IMR-90 (cell line): Measurements from ENCODE around the gene PITX2. TPM values are rescaled to one million over a fixed set of nuclear protein-coding genes. Genes with fewer than 3 reads are reported as not detected.

ENCODE experiments used
- ATAC-seq: fragments of 200-7000 bp; cut with Tn5 transposase; 2 replicates; pipeline ENCODE4 v1.9.1; 2020; ENCODE audit warnings: low read depth, mild to moderate bottlenecking, moderate library complexity
- BruUV-seq: library from RNA; stranded (reverse); fragments of 400-500 nt; replicated peaks from 2 replicates; lab custom pipeline; 2021; lab: Mats Ljungman, UMichigan
- CTCF ChIA-PET: fragments of 300-600 bp; formaldehyde crosslinking; extraction: SDS; loops from one replicate; lab custom pipeline; 2021; ENCODE audit warnings: antibody characterized with exemption; lab: Yijun Ruan, JAX
- POLR2A ChIA-PET: fragments of 300-600 bp; sonication (Branson Sonifier 250); formaldehyde crosslinking; loops from one replicate; lab custom pipeline; 2022; ENCODE audit warnings: antibody characterized with exemption; ENCODE audit not compliant: unreplicated experiment; lab: Charles Lee
- DNase-seq: peaks from one replicate; pipeline ENCODE4 v3.0.0; 2013
- H2AFZ ChIP-seq: replicated peaks from 2 replicates; pipeline ENCODE3; 2013; ENCODE audit warnings: low read length, mild to moderate bottlenecking; ENCODE audit not compliant: poor library complexity
- H2AK5ac ChIP-seq: 2 replicates; pipeline ENCODE4 v1.6.1; 2013; ENCODE audit warnings: low read depth, low read length, inconsistent platforms
- H2AK9ac ChIP-seq: replicated peaks from 2 replicates; pipeline ENCODE3; 2013; ENCODE audit warnings: mild to moderate bottlenecking, low read depth, low read length, moderate library complexity; ENCODE audit not compliant: poor library complexity
- H2BK120ac ChIP-seq: 2 replicates; pipeline ENCODE4 v1.6.1; 2013; ENCODE audit warnings: low read depth, low read length, inconsistent platforms
- H2BK15ac ChIP-seq: 3 replicates; pipeline ENCODE4 v1.6.1; 2013; ENCODE audit warnings: low read depth, low read length, inconsistent platforms
- H2BK20ac ChIP-seq: 2 replicates; pipeline ENCODE4 v1.6.1; 2013; ENCODE audit warnings: low read depth, mild to moderate bottlenecking, inconsistent platforms, low read length, moderate library complexity
- H2BK5ac ChIP-seq: 2 replicates; pipeline ENCODE4 v1.6.1; 2013; ENCODE audit warnings: mild to moderate bottlenecking, low read depth, low read length, inconsistent platforms; ENCODE audit not compliant: poor library complexity, severe bottlenecking
- H3K14ac ChIP-seq: replicated peaks from 2 replicates; pipeline ENCODE4 v1.6.1; 2013; ENCODE audit warnings: low read depth, low read length, inconsistent platforms
- H3K18ac ChIP-seq: 2 replicates; pipeline ENCODE4 v1.6.1; 2013; ENCODE audit warnings: low read depth, low read length, control low read depth
- H3K23ac ChIP-seq: 2 replicates; pipeline ENCODE4 v1.6.1; 2013; ENCODE audit warnings: low read depth, low read length, inconsistent platforms
- H3K27ac ChIP-seq: 2 replicates; pipeline ENCODE4 v1.5.1; 2013; ENCODE audit warnings: mild to moderate bottlenecking, control low read depth, low read length; ENCODE audit not compliant: insufficient read depth
- H3K27me3 ChIP-seq: 2 replicates; pipeline ENCODE4 v1.6.1; 2013; ENCODE audit warnings: low read length; ENCODE audit not compliant: control insufficient read depth, insufficient read depth
- H3K36me3 ChIP-seq: 2 replicates; pipeline ENCODE4 v1.6.1; 2013; ENCODE audit warnings: low read length, mixed read lengths; ENCODE audit not compliant: control insufficient read depth, insufficient read depth
- H3K4ac ChIP-seq: 2 replicates; pipeline ENCODE4 v1.6.1; 2013; ENCODE audit warnings: low read depth, low read length, inconsistent platforms
- H3K4me1 ChIP-seq: 2 replicates; pipeline ENCODE4 v1.6.1; 2013; ENCODE audit warnings: low read length, mixed read lengths; ENCODE audit not compliant: control insufficient read depth, insufficient read depth
- H3K4me2 ChIP-seq: 2 replicates; pipeline ENCODE4 v1.6.1; 2013; ENCODE audit warnings: low read depth, mild to moderate bottlenecking, control low read depth, low read length, moderate library complexity
- H3K4me3 ChIP-seq: 2 replicates; pipeline ENCODE4 v1.5.1; 2013; ENCODE audit warnings: low read depth, mild to moderate bottlenecking, control low read depth, low read length, moderate library complexity; ENCODE audit not compliant: insufficient read depth
- H3K56ac ChIP-seq: 2 replicates; pipeline ENCODE4 v1.6.1; 2013; ENCODE audit warnings: low read length, inconsistent platforms; ENCODE audit not compliant: insufficient read depth; ENCODE audit errors: extremely low read depth
- H3K79me1 ChIP-seq, 2 experiments: 2 replicates each; pipeline ENCODE4 v1.6.1; 2013; ENCODE audit warnings: low read length in 2 of 2, inconsistent platforms in 1 of 2, low read depth in 1 of 2
- H3K9ac ChIP-seq: 2 replicates; pipeline ENCODE4 v1.6.1; 2013; ENCODE audit warnings: low read depth, low read length, control low read depth
- H3K9me1 ChIP-seq: 2 replicates; pipeline ENCODE4 v1.6.1; 2013; ENCODE audit warnings: low read length, inconsistent platforms; ENCODE audit not compliant: insufficient read depth
- H3K9me3 ChIP-seq: 2 replicates; pipeline ENCODE4 v1.6.1; 2013; ENCODE audit warnings: low read length; ENCODE audit not compliant: control insufficient read depth, insufficient read depth
- H4K20me1 ChIP-seq: 2 replicates; pipeline ENCODE4 v1.6.1; 2013; ENCODE audit warnings: low read length, inconsistent platforms; ENCODE audit not compliant: insufficient read depth
- H4K5ac ChIP-seq: 2 replicates; pipeline ENCODE4 v1.6.1; 2013; ENCODE audit warnings: mild to moderate bottlenecking, low read depth, low read length, control low read depth
- H4K8ac ChIP-seq, 2 experiments: 2 replicates each; pipeline ENCODE4 v1.6.1; 2013; ENCODE audit warnings: low read depth in 2 of 2, low read length in 2 of 2, control low read depth in 1 of 2, inconsistent platforms in 1 of 2
- H4K91ac ChIP-seq: 2 replicates; pipeline ENCODE4 v1.6.1; 2013; ENCODE audit warnings: low read depth, low read length, inconsistent platforms; ENCODE audit not compliant: insufficient read depth
- BHLHE40 ChIP-seq: fragments of 150-350 bp; IDR thresholded peaks from 2 replicates; pipeline ENCODE4 v1.6.1; 2016; ENCODE audit warnings: mild to moderate bottlenecking, low read depth, low read length
- CEBPB ChIP-seq: IDR thresholded peaks from 2 replicates; pipeline ENCODE4 v1.6.1; 2012; ENCODE audit warnings: low read depth, low read length, improper control_type of control experiment
- CTCF ChIP-seq: conservative IDR thresholded peaks from 2 replicates; pipeline ENCODE4 v1.5.1; 2012; ENCODE audit warnings: mild to moderate bottlenecking, low read depth, low read length, improper control_type of control experiment
- ELK1 ChIP-seq: fragments of 150-350 bp; IDR thresholded peaks from 2 replicates; pipeline ENCODE4 v1.6.1; 2016; ENCODE audit warnings: low read depth, mild to moderate bottlenecking, low read length, moderate library complexity, borderline replicate concordance
- MAFK ChIP-seq: IDR thresholded peaks from 2 replicates; pipeline ENCODE4 v1.6.1; 2012; ENCODE audit warnings: low read depth, low read length, improper control_type of control experiment
- MAZ ChIP-seq: IDR thresholded peaks from 2 replicates; pipeline ENCODE4 v1.6.1; 2012; ENCODE audit warnings: low read depth, mild to moderate bottlenecking, low read length, improper control_type of control experiment, moderate library complexity, borderline replicate concordance
- MXI1 ChIP-seq: IDR thresholded peaks from 2 replicates; pipeline ENCODE4 v1.6.1; 2012; ENCODE audit warnings: low read depth, mild to moderate bottlenecking, low read length, moderate library complexity, borderline replicate concordance
- NFE2L2 ChIP-seq: fragments of 150-350 bp; IDR thresholded peaks from 2 replicates; pipeline ENCODE4 v1.6.1; 2016; ENCODE audit warnings: low read depth, mild to moderate bottlenecking, low read length
- POLR2A ChIP-seq: IDR thresholded peaks from 2 replicates; pipeline ENCODE4 v1.6.1; 2012; ENCODE audit warnings: mild to moderate bottlenecking, low read depth, low read length
- RAD21 ChIP-seq: IDR thresholded peaks from 2 replicates; pipeline ENCODE4 v1.6.1; 2012; ENCODE audit warnings: low read length, improper control_type of control experiment
- RFX5 ChIP-seq: IDR thresholded peaks from 2 replicates; pipeline ENCODE4 v1.8.0; 2012; ENCODE audit warnings: low read depth, mild to moderate bottlenecking, low read length, moderate library complexity
- USF2 ChIP-seq: fragments of 150-350 bp; IDR thresholded peaks from 2 replicates; pipeline ENCODE4 v1.6.1; 2017; ENCODE audit warnings: mild to moderate bottlenecking, antibody characterized with exemption, low read length, low read depth
- WGBS, 2 experiments: methylation state at CpG; one replicate each; pipeline versions ENCODE4 v1.1.5 to v1.1.7; 2013; ENCODE audit warnings: missing lambda C conversion rate in 2 of 2; ENCODE audit not compliant: insufficient read length in 1 of 2; ENCODE audit errors: extremely low coverage in 2 of 2; 5-methylcytosine and 5-hydroxymethylcytosine counted together
- dilution Hi-C: fragments of 300-500 bp; cut with HindIII; formaldehyde crosslinking; loops from one replicate; pipeline ENCODE4 v1.14.3; 2018; ENCODE audit warnings: low sequenced_read_pairs; ENCODE audit not compliant: unreplicated experiment
- in situ Hi-C: fragments of 300-500 bp; cut with MboI; formaldehyde crosslinking; loops from 3 replicates; pipeline ENCODE4 v1.14.3; 2019; ENCODE audit warnings: low sequenced_read_pairs, inconsistent platforms, mixed read lengths
- intact Hi-C: fragments of 100-400 bp; cut with micrococcal nuclease; formaldehyde crosslinking; loops from 2 replicates; pipeline ENCODE4 v1.10.0; 2022
- polyA plus RNA-seq, 3 experiments: library from polyadenylated mRNA; depleted of rRNA; stranded (reverse); fragments of >200 nt; gene quantifications; 2 replicates each; pipeline ENCODE4 v1.2.3, GENCODE V29; 2012; ENCODE audit warnings: low replicate concordance in 1 of 3
- total RNA-seq: library from RNA; depleted of rRNA; stranded (reverse); fragments of >200 nt; gene quantifications from 2 replicates; pipeline ENCODE4 v1.2.3, GENCODE V29; 2012

The PITX2 gene
- total and polyA plus RNA-seq, 2 of the 4 experiments (the other 2 are of a cell fraction) = 3.0 to 6.3 TPM

GRCh38 chr4:110636680-110637407 lies 14.0 kb upstream of the PITX2 start:
- no peak overlapping the region for H4K91ac ChIP-seq
- peak; percentile 72 for DNase-seq
- 0 out of 2 replicates have a peak overlapping the region, but pooled peaks have one; percentile 12 for H3K27ac ChIP-seq
- no peak overlapping the region for H2AK5ac ChIP-seq
- H4K20me1 ChIP-seq = 0 out of 2 replicates have a peak, but pooled peaks cover 5% of the 10 kb centered on the region
- H3K4ac ChIP-seq = no peak overlapping the region; the same call in 1 of the 2 replicates
- H2AK9ac ChIP-seq = no peak overlapping the region
- no peak overlapping the region for H2BK5ac ChIP-seq
- H3K36me3 ChIP-seq = no peaks in the 10 kb centered on the region
- peaks cover 84% of the 10 kb centered on the region for H3K27me3 ChIP-seq
- no TSS peak for BruUV-seq
- H2BK20ac ChIP-seq = no peak overlapping the region; the same call in 1 of the 2 replicates
- H2BK15ac ChIP-seq = no peak overlapping the region
- H3K9me3 ChIP-seq = peaks cover 7% of the 10 kb centered on the region
- peak overlapping the region; percentile 84 for H3K4me2 ChIP-seq
- no peak overlapping the region for H4K8ac ChIP-seq
- peak overlapping the region; percentile 91 for H3K23ac ChIP-seq
- H3K79me1 ChIP-seq = no peaks in the 10 kb centered on the region
- peak overlapping the region; percentile 29; the same call in 1 of the 2 replicates for H2BK120ac ChIP-seq
- dilution Hi-C loops = no loop called here
- ChIA-PET POLR2A (no interaction called here), CTCF (no interaction called here)
- TF ChIP-seq MXI1 = no peak
- TF ChIP-seq MAZ = no peak
- TF ChIP-seq MAFK = no peak
- TF ChIP-seq RAD21 = no peak
- TF ChIP-seq RFX5 = no peak
- no peak for TF ChIP-seq USF2
- no peak for TF ChIP-seq POLR2A
- no peak for TF ChIP-seq CEBPB
- TF ChIP-seq ELK1 = no peak
- TF ChIP-seq CTCF = no peak
- TF ChIP-seq BHLHE40 = no peak
- TF ChIP-seq NFE2L2 = no peak
- 2% methylated on average over 21 of the region's 56 CpGs; no CpG with 5 or more reads in 1 of the 2 experiments for WGBS, 2 experiments
- no peak overlapping the region; the same call in 1 of the 2 replicates for H3K56ac ChIP-seq
- peak overlapping the region; percentile 87 for H2AFZ ChIP-seq
- H3K9ac ChIP-seq = peak overlapping the region; percentile 10
- H3K14ac ChIP-seq = 0 out of 2 replicates have a peak overlapping the region, but pooled peaks have one; percentile 53
- intact Hi-C loops = loop anchor here (2.0 to 10.0 kb wide), 2 partner anchors 218 to 728 kb away; no protein-coding TSS in a partner anchor
- in situ Hi-C loops = loop anchor here (5.0 to 25.0 kb wide), 3 partner anchors 320 to 1400 kb away; no protein-coding TSS in a partner anchor
- H3K9me1 ChIP-seq = no peaks in the 10 kb centered on the region
- peak; percentile 86 for ATAC-seq
- peaks cover 2% of the 10 kb centered on the region; the same call in 1 of the 2 replicates for H3K4me1 ChIP-seq
- no peak overlapping the region for H4K5ac ChIP-seq
- H3K4me3 ChIP-seq = peak overlapping the region; percentile 46
- H3K18ac ChIP-seq = no peak overlapping the region
